ENCODE measurements around the gene CHST6.
"Not testable (repeated sequence)": the region's sequence is repeated elsewhere in the genome, so short reads cannot be mapped to it uniquely, and the experiment has no call there.

The CHST6 gene

DNA sequence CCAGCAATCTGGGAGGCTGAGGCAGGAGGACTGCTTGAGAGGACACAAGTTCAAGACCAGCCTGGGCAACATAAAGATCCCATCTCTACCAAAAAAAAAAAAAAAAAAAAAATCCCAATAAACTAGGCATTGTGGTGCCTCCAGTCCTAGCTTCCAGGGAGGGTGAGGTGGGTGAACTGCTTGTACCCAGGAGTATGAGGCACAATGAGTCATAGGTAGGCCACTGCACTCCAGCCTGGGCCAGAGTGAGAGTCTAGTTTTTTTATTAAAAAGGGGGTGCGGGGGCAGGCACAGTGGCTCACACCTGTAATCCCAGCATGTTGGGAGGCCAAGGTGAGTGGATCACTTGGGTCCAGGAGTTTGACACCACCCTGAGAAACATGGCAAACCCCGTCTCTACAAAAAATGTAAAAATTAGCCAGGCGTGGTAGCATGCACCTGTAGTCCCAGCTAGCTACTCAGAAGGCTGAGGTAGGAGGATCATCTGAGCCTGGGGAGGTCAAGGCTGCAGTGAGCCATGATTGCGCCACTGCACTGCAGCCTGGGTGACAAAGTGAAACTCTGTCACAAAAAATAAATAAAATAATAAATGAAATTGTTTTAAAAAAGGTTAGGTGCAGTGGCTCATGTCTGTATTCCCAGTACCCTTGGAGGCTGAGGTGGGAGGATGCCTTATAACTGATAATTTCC, 7.8 kb upstream of the CHST6 start:
- no peak for DNase-seq

GRCh38 chr16:75501820-75502219, 6.6 kb upstream of the CHST6 start:
- DNase-seq: not testable (repeated sequence)

- no peak for DNase-seq
Observed at GRCh38 chr16:75501359-75501758, 6.1 kb upstream of the CHST6 start.

GRCh38 chr16:75498605-75499322, 3.5 kb upstream of the CHST6 start:
- DNase-seq: not testable (repeated sequence)

DNA sequence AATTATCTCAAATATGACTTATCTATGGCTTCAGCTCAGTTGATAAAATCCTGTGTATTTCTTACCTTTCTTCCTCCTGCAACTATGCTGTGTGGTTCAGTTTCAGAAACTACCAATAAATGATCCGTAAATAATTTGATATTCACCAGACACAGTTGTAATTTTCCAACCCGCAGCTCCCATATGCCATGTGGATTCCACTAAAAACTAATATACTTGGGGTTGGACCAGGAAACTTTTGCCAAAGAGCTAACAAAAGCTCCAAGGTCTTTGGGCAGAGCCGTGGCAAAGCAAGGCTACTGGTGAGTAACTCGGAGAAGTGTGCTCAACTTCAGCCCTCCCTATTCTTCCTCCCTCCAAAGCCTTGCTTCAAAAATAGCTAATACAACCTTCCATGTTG, 2.3 kb upstream of the CHST6 start:
- no peak for DNase-seq

DNA sequence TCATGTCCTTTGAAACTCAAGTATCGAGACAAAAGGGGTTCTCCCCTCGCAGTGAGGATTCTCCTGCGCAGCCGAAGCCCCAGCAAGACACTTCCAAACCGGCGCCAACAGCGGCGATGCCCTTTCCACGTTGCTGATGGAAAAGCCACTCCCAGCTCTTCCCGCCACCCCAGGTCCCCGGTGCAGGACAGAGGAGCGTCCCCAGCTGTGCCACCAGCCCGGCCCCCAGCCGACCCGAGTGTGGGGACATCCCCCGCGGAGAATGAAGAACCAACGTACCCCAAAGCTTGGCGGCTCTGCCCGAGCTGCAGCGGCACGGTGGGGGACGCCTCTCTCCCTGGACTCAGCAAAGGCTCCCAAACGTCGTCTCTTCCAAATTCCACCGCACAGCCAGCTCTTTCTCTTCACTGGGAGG, 573 bp downstream of the CHST6 start:
- peak; percentile 4 for DNase-seq

DNA sequence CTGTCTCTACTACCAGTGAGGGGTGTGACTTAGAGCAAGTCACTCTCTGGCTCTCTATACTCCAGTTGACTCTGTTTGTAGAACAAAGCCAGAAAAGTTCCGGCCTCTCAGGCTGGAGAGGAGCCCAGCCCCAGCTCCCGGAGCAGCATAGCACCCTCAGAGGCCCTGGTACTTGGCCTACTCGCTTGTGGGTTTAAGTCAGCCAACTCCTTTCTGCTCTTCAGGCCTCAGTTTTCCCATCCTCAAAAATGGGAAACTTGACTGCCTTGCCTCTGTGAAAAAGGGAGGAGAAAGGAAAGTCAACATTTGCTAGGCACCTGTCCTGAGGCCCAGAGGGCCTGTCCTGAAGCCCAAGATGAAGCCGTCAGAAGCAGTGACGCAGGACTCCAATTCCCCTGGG, 1.1 kb downstream of the CHST6 start:
- no peak for DNase-seq

DNA sequence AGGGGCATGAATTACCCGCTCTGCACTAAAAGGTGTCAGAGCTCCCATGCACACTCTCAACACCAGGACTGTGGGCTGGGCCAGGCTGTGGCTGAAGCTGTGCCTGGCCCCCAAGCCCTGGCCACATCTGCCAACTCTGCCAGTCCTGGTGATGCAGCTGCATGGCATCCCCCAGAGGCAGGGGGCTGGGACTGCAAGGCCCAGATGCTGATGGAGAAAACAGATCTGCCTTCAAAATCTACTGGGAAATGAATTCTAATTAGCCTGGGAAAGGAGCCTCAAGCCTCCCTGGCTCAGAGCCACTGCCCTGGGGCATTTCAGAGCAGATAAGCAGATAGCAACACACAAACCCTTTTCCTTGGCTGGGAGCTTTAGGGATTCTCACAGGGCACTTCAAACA, 3.4 kb downstream of the CHST6 start:
- DNase-seq: no peak

DNA sequence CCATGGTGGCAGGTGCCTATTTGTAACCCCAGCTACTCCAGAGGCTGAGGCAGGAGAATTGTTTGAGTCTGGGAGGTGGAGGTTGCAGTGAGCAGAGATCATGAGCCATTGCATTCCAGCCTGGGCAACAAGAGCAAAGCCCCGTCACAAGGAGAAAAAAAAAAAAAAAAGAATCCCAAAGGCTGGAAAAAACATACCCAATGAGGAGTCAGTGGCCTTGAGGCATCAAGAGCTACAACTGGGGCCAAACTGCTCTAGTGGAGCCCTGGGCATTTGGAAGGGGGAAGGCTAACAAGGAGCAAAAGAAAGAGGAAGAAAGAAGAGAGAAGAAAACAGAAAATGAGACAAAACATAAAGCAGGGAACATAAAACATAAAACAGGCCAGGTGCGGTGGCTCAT, 6.9 kb downstream of the CHST6 start:
- no peak for DNase-seq

DNA sequence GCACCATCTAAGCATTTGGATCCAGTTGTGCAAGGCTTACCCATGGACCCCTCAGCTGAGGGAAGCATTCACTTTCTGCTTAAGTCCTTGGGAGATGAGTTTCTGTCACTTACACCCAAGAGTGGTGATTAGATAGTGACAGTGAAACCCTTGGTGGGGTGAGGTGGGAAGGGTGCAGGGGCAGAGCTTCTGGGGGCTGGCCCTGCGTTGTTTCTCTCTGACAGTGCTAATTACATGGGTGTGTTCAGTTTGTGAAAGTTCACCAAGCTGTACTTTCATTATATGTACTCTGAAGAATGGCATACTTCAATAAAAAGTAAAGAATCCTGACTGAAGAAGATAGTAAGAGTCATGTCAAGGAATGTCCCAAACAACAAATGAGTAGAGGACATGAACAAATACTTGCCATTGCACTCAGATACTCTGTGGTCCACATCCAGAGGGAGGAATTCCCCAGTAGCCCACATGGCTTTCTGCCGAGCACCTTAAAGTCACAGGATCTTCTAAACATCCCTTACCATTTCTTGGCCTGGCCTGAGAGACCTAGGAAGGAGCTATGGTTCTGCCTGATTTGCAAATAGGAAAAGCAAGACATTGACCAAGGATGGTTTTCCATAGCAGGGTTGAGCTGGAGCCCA, 8.4 kb downstream of the CHST6 start:
- no peak for DNase-seq

DNA sequence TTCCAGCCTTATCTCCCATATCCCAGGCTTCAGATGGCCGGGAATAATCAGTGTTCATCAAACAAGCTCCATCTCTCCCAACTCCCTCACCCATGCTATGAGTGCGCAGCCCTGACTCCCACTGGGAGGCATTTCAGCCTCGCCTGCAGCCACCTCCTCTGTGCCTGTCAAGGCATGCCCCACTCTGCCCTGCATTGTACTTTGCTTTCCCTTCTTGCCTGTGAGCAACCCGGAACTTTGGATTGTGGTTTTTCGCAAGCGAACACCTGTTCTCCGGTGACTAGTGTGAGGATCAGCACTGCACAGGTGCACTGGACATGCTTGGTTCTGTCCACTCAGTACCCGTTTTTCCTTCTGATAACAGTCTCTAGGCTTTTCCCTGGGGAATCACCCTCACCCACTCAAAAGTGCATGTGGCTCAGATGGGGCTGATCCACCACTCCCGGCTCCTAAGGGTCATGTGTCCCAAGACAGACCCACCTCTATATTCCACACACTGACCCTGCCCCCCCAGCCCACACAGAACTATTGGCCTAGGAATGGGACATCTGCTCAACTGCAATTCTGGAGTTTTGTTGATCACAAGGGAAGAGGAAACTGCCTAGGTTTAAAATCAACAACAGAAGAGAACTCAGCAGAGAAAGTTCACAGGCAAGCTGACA, 9.1 kb downstream of the CHST6 start:
- no peak for DNase-seq

GRCh38 chr16:75485230-75486013, 9.8 kb downstream of the CHST6 start:
- no peak for DNase-seq

DNA sequence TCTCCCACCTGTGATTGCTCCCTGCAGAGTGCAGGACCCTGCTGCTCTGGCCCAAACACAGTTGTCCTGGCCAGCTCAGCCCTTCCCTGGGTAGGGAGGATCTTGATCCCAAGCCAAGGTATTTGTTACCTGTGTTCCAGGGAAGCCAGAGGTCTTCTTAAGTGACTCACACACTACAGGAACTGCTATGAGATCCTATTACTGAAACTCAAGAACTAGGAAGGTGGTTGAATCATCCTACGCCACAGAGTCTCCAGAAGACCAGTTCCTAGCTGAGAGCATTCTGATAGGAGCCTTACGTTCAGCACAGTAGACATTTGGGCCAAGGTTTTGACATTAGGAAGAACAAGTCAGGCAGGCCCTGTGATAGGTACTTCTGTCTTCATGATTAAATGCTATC, 12.0 kb downstream of the CHST6 start:
- no peak for DNase-seq

GRCh38 chr16:75482434-75483205, 12.6 kb downstream of the CHST6 start:
- DNase-seq: no peak

GRCh38 chr16:75481475-75481874, 13.8 kb downstream of the CHST6 start:
- DNase-seq: no peak

- DNase-seq: no peak
Observed at GRCh38 chr16:75479421-75479990, 15.7 kb downstream of the CHST6 start.

DNA sequence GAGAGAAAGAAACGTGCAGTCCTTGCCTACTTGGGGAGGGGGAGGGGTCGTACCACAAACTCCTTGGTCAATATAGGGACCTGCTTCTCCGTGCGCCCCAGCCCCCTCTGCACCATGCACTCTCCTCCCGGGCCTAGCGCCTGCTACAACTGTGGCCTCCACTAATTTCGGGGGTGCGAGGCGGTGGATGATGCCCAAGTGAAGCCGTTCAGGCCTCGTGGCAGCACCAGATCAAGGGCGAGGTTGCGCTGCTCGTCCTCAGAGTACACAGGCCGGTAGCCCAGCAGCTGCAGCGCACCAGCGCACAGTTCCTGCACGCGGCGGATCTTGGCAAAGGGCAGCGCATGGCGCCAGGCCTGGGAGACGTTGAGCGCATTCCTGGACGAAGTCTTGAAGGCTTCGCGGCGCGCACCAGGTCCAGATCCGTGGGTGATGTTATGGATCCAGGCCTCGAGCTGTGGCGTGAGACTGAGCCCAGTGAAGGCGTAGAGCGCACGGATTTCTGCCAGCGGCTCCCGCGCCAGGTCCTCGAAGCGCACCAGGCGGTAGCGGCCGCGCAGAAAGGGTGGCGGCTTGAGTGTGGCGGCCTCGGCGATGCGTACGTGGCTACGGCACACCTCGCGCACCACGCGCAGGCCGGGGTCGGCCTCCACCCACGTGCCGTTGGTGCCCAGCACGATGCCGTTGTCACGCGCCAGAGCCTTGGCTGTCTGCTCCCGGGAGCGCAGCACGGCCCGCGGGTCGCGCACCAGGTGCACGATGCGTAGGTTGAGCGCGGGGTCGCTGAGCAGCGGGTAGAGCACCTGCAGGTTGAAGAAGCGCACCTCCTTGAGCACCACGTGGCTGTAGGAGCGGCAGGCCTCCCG, 16.5 kb downstream of the CHST6 start:
- no peak for DNase-seq

- no peak for DNase-seq
Observed at GRCh38 chr16:75477680-75478473, 17.4 kb downstream of the CHST6 start.

DNA sequence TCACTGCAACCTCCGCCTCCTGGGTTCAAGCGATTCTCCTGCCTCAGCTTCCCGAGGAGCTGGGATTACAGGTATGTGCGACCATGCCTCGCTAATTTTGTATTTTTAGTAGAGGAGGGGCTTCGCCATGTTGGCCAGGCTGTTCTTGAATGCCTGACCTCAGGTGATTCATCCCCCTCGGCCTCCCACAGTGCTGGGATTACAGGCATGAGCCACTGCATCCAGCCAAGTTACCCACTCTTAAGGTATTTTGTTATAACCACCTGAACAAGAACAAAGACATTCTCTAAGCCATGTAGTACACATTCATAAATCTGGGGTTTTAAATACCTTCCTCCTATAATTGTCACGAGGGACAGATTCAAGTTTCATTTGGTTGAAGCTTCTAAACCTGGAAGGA, 18.4 kb downstream of the CHST6 start:
- no peak for DNase-seq

DNA sequence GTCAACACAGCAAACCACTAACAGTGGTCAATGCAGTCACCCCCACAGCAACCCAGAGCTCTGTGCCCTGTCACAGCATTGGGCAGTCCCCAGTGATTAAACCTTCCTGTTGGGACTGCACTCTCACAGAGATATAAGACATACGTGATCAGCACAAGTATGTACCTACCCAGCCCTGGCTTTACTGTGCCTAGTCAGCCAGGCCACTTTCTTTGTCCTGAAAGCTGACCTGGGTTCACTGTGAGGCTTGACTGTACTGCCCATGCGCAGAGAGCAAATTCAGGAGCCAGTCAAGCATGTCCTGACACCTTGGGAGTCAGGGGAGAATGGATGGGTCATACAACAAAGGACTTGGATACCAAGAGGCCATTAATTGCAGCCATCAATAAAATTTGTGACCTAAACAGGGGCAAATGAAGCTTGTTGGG, 19.8 kb downstream of the CHST6 start:
- no peak for DNase-seq

All from stimulated activated CD4-positive, alpha-beta T cell treated with anti-CD3 and anti-CD28 coated beads, Interleukin-15, amount 100 ng/mL, for 24 hours (primary cell).